ENCODE measurements around the gene MASP1.

MASP1 gene

DNA sequence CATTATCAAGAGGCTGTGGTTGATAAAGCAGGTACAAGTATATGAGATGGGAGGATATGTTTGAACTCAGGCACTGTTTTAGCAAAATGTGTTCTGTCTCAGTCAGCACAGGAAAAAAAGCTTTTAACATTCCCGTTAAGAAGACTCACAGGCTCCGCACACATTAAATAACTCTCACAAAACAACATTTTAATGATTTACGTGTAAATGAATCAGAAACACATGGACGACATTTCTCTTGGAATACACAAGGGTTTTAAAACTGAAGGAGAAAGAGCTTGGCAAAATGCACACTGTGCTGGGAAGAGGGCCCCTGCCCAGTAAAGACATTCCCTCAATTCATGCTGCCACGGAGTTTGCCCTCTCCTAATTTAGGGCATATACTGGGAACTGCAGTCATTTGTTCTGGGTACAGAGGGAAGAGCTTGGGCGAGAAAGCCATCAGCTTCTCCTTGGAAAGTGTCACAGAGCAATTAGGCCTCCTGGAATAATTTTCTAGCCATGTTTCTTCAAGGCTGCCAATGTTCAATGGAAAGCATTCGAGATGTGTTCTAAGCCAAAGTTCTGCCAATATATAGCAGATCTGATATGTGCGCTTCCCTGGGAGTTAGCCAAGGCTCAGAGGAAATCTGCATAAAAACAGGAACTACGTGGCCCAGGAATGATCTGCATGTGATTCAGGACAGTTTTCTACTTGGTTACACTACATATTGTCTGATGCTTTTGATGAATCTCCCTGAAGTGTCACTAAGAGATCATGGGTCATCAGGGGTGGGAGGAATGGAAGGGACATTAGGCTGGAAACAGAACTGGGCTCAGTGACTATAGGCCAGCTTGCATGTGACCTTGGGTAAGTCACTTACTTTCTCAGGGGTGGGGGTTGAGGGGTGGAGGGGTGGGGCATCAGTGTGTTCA lies 2.2 kb upstream of the MASP1 start:
- no peak for DNase-seq (ENCODE audit: low read depth)

DNA sequence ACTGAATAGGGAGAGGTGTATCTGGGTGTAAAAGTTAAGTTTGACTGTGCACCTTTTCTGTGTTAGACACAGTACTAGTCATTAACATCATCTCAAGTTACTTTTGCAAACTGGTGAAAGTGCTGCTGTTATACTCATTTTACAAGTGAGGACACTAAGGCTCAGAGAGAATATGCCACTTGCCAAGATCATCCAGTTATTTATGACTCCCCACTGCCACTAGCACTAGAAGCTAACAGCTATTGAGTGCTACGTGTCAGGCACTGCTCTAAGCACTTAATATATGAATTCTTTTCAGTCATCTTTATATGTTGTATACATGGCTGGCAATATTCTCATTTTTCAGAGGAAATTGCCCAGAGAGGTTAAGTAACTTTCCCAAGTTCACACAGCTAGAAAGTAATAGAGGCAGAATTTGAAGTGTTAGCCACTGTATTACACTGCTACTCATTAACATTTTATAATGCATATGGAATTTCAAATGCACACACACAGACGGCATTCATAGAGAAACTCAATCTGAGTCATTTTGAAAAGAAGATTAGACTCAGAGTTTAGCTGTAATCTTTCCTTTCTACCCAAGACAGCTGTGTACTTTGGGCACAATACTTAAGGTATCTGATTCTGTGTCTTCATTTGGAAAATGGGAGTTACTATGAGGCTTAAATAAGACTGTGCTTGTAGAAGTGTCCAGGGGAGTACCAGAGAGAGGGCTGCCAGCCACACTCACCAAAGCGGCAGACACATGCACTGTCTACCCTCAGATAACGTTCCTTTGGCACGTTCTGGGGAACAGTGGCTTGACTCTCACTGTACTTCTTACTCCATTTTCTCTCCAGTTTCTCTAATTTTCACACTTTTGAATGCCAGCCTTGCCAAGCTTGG lies 1.3 kb upstream of the MASP1 start:
- DNase-seq (ENCODE audit: low read depth): no peak

GRCh38 chr3:187292181-187292580 lies 644 bp upstream of the MASP1 start:
- DNase-seq (ENCODE audit: low read depth): no peak

GRCh38 chr3:187291001-187291511 lies 481 bp downstream of the MASP1 start:
- DNase-seq (ENCODE audit: low read depth): no peak

DNA sequence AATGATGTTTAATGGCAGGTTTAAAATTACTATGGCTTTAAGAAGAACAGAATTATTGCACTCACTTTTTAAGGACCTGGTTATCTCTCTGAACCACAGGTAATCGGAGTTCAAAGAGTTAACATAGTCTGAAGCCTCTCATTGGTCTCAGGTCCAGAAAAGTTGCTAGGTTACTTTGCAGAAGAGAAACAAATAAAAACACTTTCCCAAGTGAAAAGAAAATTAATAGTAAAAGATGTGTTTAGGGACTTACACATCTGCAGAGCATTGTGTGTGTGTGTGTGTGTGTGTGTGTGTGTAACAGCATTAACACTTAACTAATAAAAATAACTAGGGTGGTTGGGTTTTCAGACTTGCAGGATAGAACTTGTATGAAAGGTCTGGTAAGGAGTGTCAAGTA lies 1.0 kb downstream of the MASP1 start:
- no peak for DNase-seq (ENCODE audit: low read depth)

- no peak for DNase-seq (ENCODE audit: low read depth)
Observed at GRCh38 chr3:187288855-187289605, 2.5 kb downstream of the MASP1 start.

DNA sequence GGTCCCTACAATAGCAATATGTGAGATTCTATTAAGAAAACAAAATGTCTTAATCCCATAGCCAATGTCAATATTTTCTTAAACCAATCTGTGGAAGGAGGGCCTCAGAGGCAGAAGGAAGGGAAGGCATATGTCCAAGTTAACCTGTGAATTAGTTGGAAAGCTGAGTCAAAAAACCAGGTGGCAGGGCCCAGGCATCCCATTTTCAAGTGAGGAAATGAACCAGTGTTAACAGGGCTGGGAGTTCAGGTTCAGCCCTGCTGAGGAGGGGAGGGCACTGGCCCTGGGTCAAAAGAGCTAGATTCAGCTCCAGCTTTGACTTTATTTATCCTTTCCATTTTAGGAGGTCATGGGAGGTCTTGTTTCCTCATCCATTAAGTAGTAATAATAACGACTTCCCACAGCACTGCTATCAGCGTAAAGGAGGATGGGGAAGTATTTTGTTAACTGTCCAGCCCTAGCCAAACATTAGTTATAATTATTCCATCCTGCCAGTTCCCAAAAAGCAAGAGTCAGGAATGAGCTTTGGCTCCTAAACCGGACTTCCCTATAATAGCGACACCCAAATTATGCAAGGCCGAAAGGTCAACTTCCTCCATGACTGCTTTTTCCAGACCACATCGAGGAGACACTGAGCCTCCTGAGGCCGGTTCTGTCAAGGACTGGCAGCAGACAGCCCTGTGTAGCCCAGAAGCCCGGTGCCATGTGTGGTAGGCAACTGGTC lies 3.2 kb downstream of the MASP1 start:
- no peak for DNase-seq (ENCODE audit: low read depth)

DNA sequence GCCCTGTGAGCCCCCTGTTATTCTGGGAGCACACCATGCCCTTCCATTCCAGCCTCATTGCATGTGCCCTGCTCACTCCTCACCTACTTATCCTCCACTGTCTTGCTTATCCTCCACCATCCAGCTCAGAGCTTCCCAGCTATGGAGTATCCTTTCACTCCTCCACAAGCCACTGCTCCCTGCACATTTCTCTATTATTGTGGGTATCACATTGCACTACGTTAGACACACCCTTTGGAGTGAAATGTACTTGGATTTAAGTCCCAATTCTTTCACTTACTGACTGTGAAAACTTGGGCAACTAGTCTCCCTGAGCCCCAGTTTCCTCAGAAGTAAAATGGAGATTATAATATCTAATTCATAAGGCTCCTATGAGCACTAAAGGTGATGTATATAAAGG lies 4.3 kb downstream of the MASP1 start:
- no peak for DNase-seq (ENCODE audit: low read depth)

- no peak for DNase-seq (ENCODE audit: low read depth)
Observed at GRCh38 chr3:187286467-187287059, 5.0 kb downstream of the MASP1 start.

DNA sequence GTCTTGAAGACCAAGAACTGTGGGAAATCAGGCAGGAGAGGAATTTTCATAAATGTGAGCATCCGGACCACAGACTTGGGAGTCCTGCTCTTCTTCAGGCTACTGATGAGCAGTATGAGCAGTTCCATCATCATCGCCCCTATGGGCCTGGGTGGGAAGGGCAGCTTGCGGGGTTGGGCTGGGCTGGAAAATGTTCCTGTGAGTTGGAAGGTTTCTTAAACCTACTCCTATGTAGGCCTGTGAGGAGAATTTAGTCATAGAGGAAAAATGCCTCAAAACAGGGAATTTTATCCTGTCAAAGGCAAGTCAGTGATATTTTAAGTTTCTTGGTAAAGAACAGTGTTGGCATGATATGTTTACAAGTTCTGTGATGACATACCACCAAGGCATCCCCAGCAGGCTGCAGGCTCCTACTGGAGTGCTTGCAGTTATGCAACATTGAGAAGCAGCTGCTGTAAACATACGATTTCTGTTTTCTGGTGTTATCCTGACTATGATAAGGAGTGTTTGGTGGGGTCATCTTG lies 10.3 kb downstream of the MASP1 start:
- no peak for DNase-seq (ENCODE audit: low read depth)

DNA sequence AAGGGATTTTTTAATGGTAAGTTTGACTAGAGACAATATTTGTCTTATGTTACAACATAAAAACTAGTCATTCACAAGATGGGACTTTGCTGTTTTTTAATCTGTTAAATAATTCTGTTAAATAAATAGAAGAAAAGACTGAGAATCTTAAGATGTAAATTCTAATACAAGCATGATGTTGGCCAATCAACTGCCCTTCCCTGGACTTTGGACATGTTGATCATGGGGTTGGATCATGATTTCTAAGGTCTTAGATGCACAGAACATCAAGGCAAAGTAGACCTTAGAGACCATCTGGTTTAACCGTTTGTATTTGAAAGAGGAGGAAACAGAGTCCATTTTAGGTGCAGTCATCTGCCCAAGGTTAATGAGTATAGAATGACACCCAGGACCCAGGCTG lies 10.9 kb downstream of the MASP1 start:
- no peak for DNase-seq (ENCODE audit: low read depth)

- DNase-seq (ENCODE audit: low read depth): no peak
Observed at GRCh38 chr3:187277129-187277462, 14.4 kb downstream of the MASP1 start.

DNA sequence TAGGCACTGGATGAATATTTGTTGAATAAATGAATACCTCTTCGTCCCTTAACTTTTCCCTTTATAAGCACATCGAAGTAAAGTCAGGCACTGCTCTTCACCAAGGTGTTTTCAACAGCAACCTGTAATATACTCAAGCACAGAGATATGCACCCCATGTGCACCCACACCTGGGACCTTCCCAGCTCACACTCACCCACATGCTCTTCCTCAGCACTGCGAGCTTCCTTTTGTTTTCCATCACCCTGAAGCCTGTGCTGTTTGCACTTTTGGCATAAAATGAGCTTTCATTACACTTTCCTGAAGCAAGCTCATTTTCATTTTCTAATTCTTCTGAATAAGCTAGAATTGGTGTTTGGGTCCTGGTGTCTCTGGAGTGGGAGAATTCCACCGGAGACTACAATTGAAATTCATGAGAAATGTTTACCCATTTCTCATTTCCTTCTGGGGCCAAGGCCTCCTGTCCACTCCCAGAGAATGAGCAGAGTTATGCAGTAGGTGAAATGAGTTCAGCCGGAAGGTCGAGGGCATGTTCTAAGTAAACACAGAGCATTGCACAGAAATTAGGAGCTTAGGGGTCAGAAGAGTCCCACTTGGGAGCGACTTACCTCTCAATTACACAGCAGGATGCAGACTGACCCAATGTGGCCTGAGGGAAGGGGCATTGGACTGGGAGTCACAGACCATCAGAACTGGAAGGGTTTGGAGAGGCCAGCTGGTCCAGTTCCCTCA lies 15.0 kb downstream of the MASP1 start:
- DNase-seq (ENCODE audit: low read depth): no peak

GRCh38 chr3:187274977-187275338 lies 16.6 kb downstream of the MASP1 start:
- DNase-seq (ENCODE audit: low read depth): no peak

- no peak for DNase-seq (ENCODE audit: low read depth)
Observed at GRCh38 chr3:187274315-187274976, 17.1 kb downstream of the MASP1 start.

DNA sequence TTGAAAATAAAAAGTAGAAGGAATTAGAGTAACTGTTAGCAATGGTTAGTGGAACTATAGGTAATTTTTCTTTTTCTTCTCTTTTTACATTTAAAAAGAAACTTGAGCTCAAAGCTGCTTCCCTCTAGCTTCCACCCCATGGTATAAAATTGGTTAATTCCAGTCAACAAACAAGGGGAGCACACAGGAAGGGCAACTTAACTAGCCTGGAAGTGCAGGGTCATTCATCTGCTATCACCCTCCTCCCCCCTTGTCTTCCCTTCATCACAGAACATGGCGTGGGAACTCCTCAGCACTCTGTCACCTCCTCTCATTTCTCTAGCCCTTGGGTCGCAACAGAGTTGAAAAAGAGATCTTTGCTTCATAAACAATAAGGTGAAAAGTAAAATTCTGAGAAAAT lies 20.0 kb downstream of the MASP1 start:
- no peak for DNase-seq (ENCODE audit: low read depth)

DNA sequence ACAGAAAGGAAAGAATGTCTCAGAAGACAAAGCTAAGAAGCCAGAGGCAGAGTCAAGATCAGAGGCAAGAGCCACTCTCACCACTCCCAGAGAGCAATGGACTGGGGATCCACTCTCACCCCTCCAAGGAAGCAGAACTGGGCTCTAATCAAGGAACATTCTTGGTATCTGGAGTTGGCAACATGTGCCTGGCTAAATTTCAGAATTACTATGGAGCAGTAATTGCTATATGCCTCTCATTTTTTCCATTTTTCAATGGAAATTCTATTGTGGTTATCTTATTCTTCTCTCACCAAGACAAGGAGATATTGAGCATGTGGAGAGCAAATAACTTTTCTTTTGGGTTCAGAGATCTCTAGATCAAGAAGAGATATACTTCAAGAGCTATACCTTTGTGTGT lies 22.1 kb downstream of the MASP1 start:
- DNase-seq (ENCODE audit: low read depth): no peak

GRCh38 chr3:187267306-187267705 lies 24.2 kb downstream of the MASP1 start:
- no peak for DNase-seq (ENCODE audit: low read depth)

- no peak for DNase-seq (ENCODE audit: low read depth)
Observed at GRCh38 chr3:187266691-187267090, 24.8 kb downstream of the MASP1 start.

- DNase-seq (ENCODE audit: low read depth): no peak
Observed at GRCh38 chr3:187265461-187265955, 26.0 kb downstream of the MASP1 start.
